ENCODE results near the gene PDE3B. TPM values are rescaled to one million over a fixed set of nuclear protein-coding genes. Genes with fewer than 3 reads are reported as not detected.
"Not testable (repeated sequence)": the region's sequence is repeated elsewhere in the genome, so short reads cannot be mapped to it uniquely, and the experiment has no call there.

PDE3B gene
- total RNA-seq, 1 donor from 2014 or later: 28.5 TPM

GRCh38 chr11:14860511-14860910 lies 216.9 kb downstream of the PDE3B start:
- H3K9me3 ChIP-seq: no peaks in the 10 kb centered on the region
- TF ChIP-seq CTCF (IDR thresholded peaks at IDR 0.05): no peak
- intact Hi-C loops (cut with DNase I): no loop called here

GRCh38 chr11:14861680-14862079 lies 218.1 kb downstream of the PDE3B start:
- ATAC-seq: no peak
- no peaks in the 10 kb centered on the region for H3K4me1 ChIP-seq
- no peaks in the 10 kb centered on the region for H3K9me3 ChIP-seq
- H3K27me3 ChIP-seq: no peaks in the 10 kb centered on the region
- H3K36me3 ChIP-seq: no peaks in the 10 kb centered on the region
- no peak for DNase-seq
- intact Hi-C loops (cut with DNase I): no loop called here
- H3K27ac ChIP-seq: no peak overlapping the region
- TF ChIP-seq CTCF (IDR thresholded peaks at IDR 0.05): no peak
- H3K4me3 ChIP-seq: no peak overlapping the region

More at GRCh38 chr11:14860511-14860910, 216.9 kb downstream of the PDE3B start:
- DNase-seq (no peak), ATAC-seq (no peak)
- no peaks in the 10 kb centered on the region for H3K27me3 ChIP-seq
- no peaks in the 10 kb centered on the region for H3K4me1 ChIP-seq
- H3K36me3 ChIP-seq: no peaks in the 10 kb centered on the region
- H3K27ac ChIP-seq: no peak overlapping the region
- H3K4me3 ChIP-seq: no peak overlapping the region

- DNase-seq; H3K27ac ChIP-seq; H3K9me3 ChIP-seq; ATAC-seq; intact Hi-C loops (cut with DNase I); H3K27me3 ChIP-seq; H3K4me3 ChIP-seq; H3K4me1 ChIP-seq: not testable (repeated sequence)
- peaks cover 14% of the 10 kb centered on the region for H3K36me3 ChIP-seq
Observed at GRCh38 chr11:14863775-14864174, 220.2 kb downstream of the PDE3B start.

GRCh38 chr11:14872032-14872431 lies 228.4 kb downstream of the PDE3B start:
- Histone ChIP-seq H3K4me1 (no peaks in the 10 kb centered on the region), H3K27ac (no peak overlapping the region), H3K27me3 (no peaks in the 10 kb centered on the region), H3K36me3 (peaks cover 28% of the 10 kb centered on the region), H3K4me3 (no peak overlapping the region), H3K9me3 (no peaks in the 10 kb centered on the region)
- intact Hi-C loops (cut with DNase I): no loop called here
- ATAC-seq (no peak), DNase-seq (no peak)
- TF ChIP-seq CTCF (IDR thresholded peaks at IDR 0.05): no peak

- DNase-seq: no peak
- Histone ChIP-seq H3K4me3 (no peak overlapping the region), H3K36me3 (peaks cover 30% of the 10 kb centered on the region), H3K4me1 (no peaks in the 10 kb centered on the region), H3K27ac (no peak overlapping the region), H3K27me3 (no peaks in the 10 kb centered on the region), H3K9me3 (no peaks in the 10 kb centered on the region)
- intact Hi-C loops (cut with DNase I): no loop called here
- no peak for TF ChIP-seq CTCF (IDR thresholded peaks at IDR 0.05)
- no peak for ATAC-seq
Observed at GRCh38 chr11:14873632-14874031, 230.0 kb downstream of the PDE3B start.

GRCh38 chr11:14875163-14875562 lies 231.6 kb downstream of the PDE3B start:
- H3K27ac ChIP-seq: no peak overlapping the region
- H3K4me1 ChIP-seq: no peaks in the 10 kb centered on the region
- intact Hi-C loops (cut with DNase I): no loop called here
- H3K36me3 ChIP-seq: peaks cover 35% of the 10 kb centered on the region
- DNase-seq: no peak
- no peaks in the 10 kb centered on the region for H3K27me3 ChIP-seq
- ATAC-seq: no peak
- TF ChIP-seq CTCF (IDR thresholded peaks at IDR 0.05): no peak
- H3K4me3 ChIP-seq: no peak overlapping the region
- H3K9me3 ChIP-seq: no peaks in the 10 kb centered on the region

All from upper lobe of right lung (tissue), 1 donor.